ENCODE measurements around the gene UGT8. TPM values are rescaled to one million over a fixed set of nuclear protein-coding genes. Genes with fewer than 3 reads are reported as not detected.

UGT8 gene
- total RNA-seq, 1 experiment from 2014 or later, result 15.7 TPM

GRCh38 chr4:114673306-114673705, 74.7 kb downstream of the UGT8 start:
- Histone ChIP-seq H3K4me1 (ENCODE audit: insufficient read depth, low read length) (no peaks in the 10 kb centered on the region), H2BK120ac (ENCODE audit: low read depth, low read length, poor library complexity, severe bottlenecking) (no peak overlapping the region), H3K14ac (ENCODE audit: insufficient read depth, low read length) (no peak overlapping the region), H3K9ac (ENCODE audit: extremely low read depth, insufficient read length, low read length) (no peak overlapping the region), H2AFZ (ENCODE audit: low read length) (no peak overlapping the region), H4K5ac (ENCODE audit: insufficient read length, low read depth, low read length) (no peak overlapping the region), H2AK5ac (ENCODE audit: insufficient read length, low read length) (no peak overlapping the region), H2BK12ac (ENCODE audit: insufficient read length, low read depth, low read length) (no peak overlapping the region), H3T11ph (ENCODE audit: low read length) (no peak overlapping the region), H3K23ac (ENCODE audit: insufficient read length, low read depth, low read length) (no peak overlapping the region), H3K79me2 (ENCODE audit: insufficient read depth, low read length) (no peaks in the 10 kb centered on the region), H2BK20ac (ENCODE audit: low read depth, low read length, poor library complexity, severe bottlenecking) (no peak overlapping the region), H3K23me2 (ENCODE audit: insufficient read length, low read depth, low read length, poor library complexity, severe bottlenecking) (no peaks in the 10 kb centered on the region), H3K56ac (ENCODE audit: insufficient read length, low read depth, low read length) (no peak overlapping the region), H3K18ac (ENCODE audit: insufficient read length, low read depth, low read length) (no peak overlapping the region), H4K91ac (ENCODE audit: insufficient read length, low read depth, low read length) (no peak overlapping the region), H4K8ac (replicated peaks; ENCODE audit: insufficient read length, low read depth, low read length) (no peak overlapping the region), H4K20me1 (ENCODE audit: control insufficient read depth, insufficient read depth, insufficient read length) (no peaks in the 10 kb centered on the region), H3K27me3 (ENCODE audit: insufficient read depth, low read length) (no peaks in the 10 kb centered on the region), H2BK5ac (ENCODE audit: insufficient read length, low read length) (no peak overlapping the region), H3K79me1 (ENCODE audit: insufficient read depth, low read depth, low read length, poor library complexity, severe bottlenecking) (no peaks in the 10 kb centered on the region), H3K4ac (ENCODE audit: low read depth, low read length) (no peak overlapping the region), H2BK15ac (ENCODE audit: low read depth, low read length) (no peak overlapping the region), H3K4me2 (ENCODE audit: insufficient read depth, insufficient read length, low read length) (no peak overlapping the region), H3K27ac (ENCODE audit: insufficient read length, low read depth, low read length) (no peak overlapping the region), H3K9me3 (ENCODE audit: control insufficient read depth, low read depth, low read length) (no peaks in the 10 kb centered on the region)
- Mint-ChIP-seq H3K4me1 (no peaks in the 10 kb centered on the region), H3K27me3 (ENCODE audit: low read depth) (no peaks in the 10 kb centered on the region), H3K27ac (no peak overlapping the region), H3K4me3 (no peak overlapping the region), H3K9me3 (no peaks in the 10 kb centered on the region), H3K36me3 (ENCODE audit: insufficient read depth in 1 of 3, low read depth in 3 of 3) (peaks cover 10 to 16% (median 11%) of the 10 kb centered on the region in 3 experiments; a peak in 6 of 7 replicates)
- WGBS (ENCODE audit: extremely low coverage, insufficient read length, low lambda C conversion rate), result no CpG with 5 or more reads among the region's 2 CpGs
- TF ChIP-seq CTCF (conservative IDR thresholded peaks at IDR 0.05), result no peak
- no peak for DNase-seq

All from H9 (cell line).